ENCODE measurements around the gene FAM168A. TPM values are rescaled to one million over a fixed set of nuclear protein-coding genes. Genes with fewer than 3 reads are reported as not detected.

Gene FAM168A
- total and polyA plus RNA-seq, 2 donors (not counting 1 experiment from before 2014, with no cell fraction given), result 16.3 to 23.8 TPM

GRCh38 chr11:73464347-73464746 is 133.6 kb downstream of the FAM168A start:
- TF ChIP-seq EZH2 (IDR thresholded peaks at IDR 0.05; ENCODE audit: low read length, missing control alignments) (no peak), CTCF (conservative IDR thresholded peaks at IDR 0.05 in 1 of 2, IDR thresholded peaks at IDR 0.05 in 1 of 2; ENCODE audit: low read depth in 1 of 2, low read length in 2 of 2) (no peak)
- Histone ChIP-seq H3K4me3 (replicated peaks in 1 of 4; ENCODE audit: control extremely low read depth in 1 of 4, insufficient read depth in 1 of 4, low read depth in 3 of 4, low read length in 4 of 4) (no peak overlapping the region), H3K4me1 (ENCODE audit: control insufficient read depth, extremely low read depth, insufficient read depth, low read length) (no peaks in the 10 kb centered on the region), H3K4me2 (ENCODE audit: extremely low read depth, insufficient read depth, low read length) (no peak overlapping the region), H3K36me3 (ENCODE audit: control insufficient read depth, insufficient read depth, low read length) (no peaks in the 10 kb centered on the region), H4K20me1 (ENCODE audit: control insufficient read depth, extremely low read depth, insufficient read depth, low read length) (no peaks in the 10 kb centered on the region), H3K79me2 (ENCODE audit: control insufficient read depth, insufficient read depth, low read length) (no peaks in the 10 kb centered on the region), H3K9me3 (ENCODE audit: control insufficient read depth, insufficient read depth, low read depth, low read length) (no peaks in the 10 kb centered on the region), H3K27me3 (ENCODE audit: control insufficient read depth, insufficient read depth, low read length) (no peaks in the 10 kb centered on the region), H2AFZ (ENCODE audit: low read length) (no peak overlapping the region), H3K9ac (ENCODE audit: insufficient read depth, low read length) (no peak overlapping the region), H3K27ac (ENCODE audit: insufficient read depth, low read length) (no peak overlapping the region)
- peak in 1 of 2 donors; percentile 78 for DNase-seq (ENCODE audit: low read depth in 2 of 2)

GRCh38 chr11:73463359-73463758 is 134.6 kb downstream of the FAM168A start:
- H3K4me1 ChIP-seq (ENCODE audit: control insufficient read depth, extremely low read depth, insufficient read depth, low read length), result no peaks in the 10 kb centered on the region
- H3K79me2 ChIP-seq (ENCODE audit: control insufficient read depth, insufficient read depth, low read length), result no peaks in the 10 kb centered on the region
- no peak overlapping the region for H3K4me3 ChIP-seq (replicated peaks in 1 of 4; ENCODE audit: control extremely low read depth in 1 of 4, insufficient read depth in 1 of 4, low read depth in 3 of 4, low read length in 4 of 4)
- no peak overlapping the region for H2AFZ ChIP-seq (ENCODE audit: low read length)
- no peaks in the 10 kb centered on the region for H3K9me3 ChIP-seq (ENCODE audit: control insufficient read depth, insufficient read depth, low read depth, low read length)
- no peak overlapping the region for H3K4me2 ChIP-seq (ENCODE audit: extremely low read depth, insufficient read depth, low read length)
- peak; percentile 13 to 80 for DNase-seq (ENCODE audit: low read depth in 2 of 2)
- no peak overlapping the region for H3K27ac ChIP-seq (ENCODE audit: insufficient read depth, low read length)
- no peaks in the 10 kb centered on the region for H3K36me3 ChIP-seq (ENCODE audit: control insufficient read depth, insufficient read depth, low read length)
- TF ChIP-seq EZH2 (IDR thresholded peaks at IDR 0.05; ENCODE audit: low read length, missing control alignments) (no peak), CTCF (conservative IDR thresholded peaks at IDR 0.05 in 1 of 2, IDR thresholded peaks at IDR 0.05 in 1 of 2; ENCODE audit: low read depth in 1 of 2, low read length in 2 of 2) (no peak)
- no peaks in the 10 kb centered on the region for H4K20me1 ChIP-seq (ENCODE audit: control insufficient read depth, extremely low read depth, insufficient read depth, low read length)
- H3K27me3 ChIP-seq (ENCODE audit: control insufficient read depth, insufficient read depth, low read length), result no peaks in the 10 kb centered on the region
- no peak overlapping the region for H3K9ac ChIP-seq (ENCODE audit: insufficient read depth, low read length)

- no peak overlapping the region for H3K9ac ChIP-seq (ENCODE audit: insufficient read depth, low read length)
- TF ChIP-seq CTCF (conservative IDR thresholded peaks at IDR 0.05 in 1 of 2, IDR thresholded peaks at IDR 0.05 in 1 of 2; ENCODE audit: low read depth in 1 of 2, low read length in 2 of 2), result no peak
- no peak overlapping the region for H3K4me2 ChIP-seq (ENCODE audit: extremely low read depth, insufficient read depth, low read length)
- H3K36me3 ChIP-seq (ENCODE audit: control insufficient read depth, insufficient read depth, low read length), result no peaks in the 10 kb centered on the region
- H4K20me1 ChIP-seq (ENCODE audit: control insufficient read depth, extremely low read depth, insufficient read depth, low read length), result no peaks in the 10 kb centered on the region
- no peak overlapping the region for H2AFZ ChIP-seq (ENCODE audit: low read length)
- H3K27ac ChIP-seq (ENCODE audit: insufficient read depth, low read length), result no peak overlapping the region
- no peaks in the 10 kb centered on the region for H3K79me2 ChIP-seq (ENCODE audit: control insufficient read depth, insufficient read depth, low read length)
- H3K4me3 ChIP-seq (replicated peaks in 1 of 4; ENCODE audit: control extremely low read depth in 1 of 4, insufficient read depth in 1 of 4, low read depth in 3 of 4, low read length in 4 of 4), result no peak overlapping the region
- DNase-seq (ENCODE audit: low read depth in 2 of 2), result no peak
- no peaks in the 10 kb centered on the region for H3K9me3 ChIP-seq (ENCODE audit: control insufficient read depth, insufficient read depth, low read depth, low read length)
- H3K27me3 ChIP-seq (ENCODE audit: control insufficient read depth, insufficient read depth, low read length), result no peaks in the 10 kb centered on the region
- no peaks in the 10 kb centered on the region for H3K4me1 ChIP-seq (ENCODE audit: control insufficient read depth, extremely low read depth, insufficient read depth, low read length)
These were observed 135.9 kb downstream of the FAM168A start for GRCh38 chr11:73461964-73462363.
